HT-29 (cell line): ENCODE measurements around the gene GUCA2A. TPM values are rescaled to one million over a fixed set of nuclear protein-coding genes. Genes with fewer than 3 reads are reported as not detected.

Experiments used
- DNase-seq: peaks from one replicate; pipeline ENCODE4 v3.0.0-alpha.2; 2015; ENCODE audit warnings: low spot score
- total RNA-seq: library from RNA; depleted of rRNA; stranded (reverse); fragments of >200 nt; shearing (Covaris generic); gene quantifications from 2 replicates; pipeline ENCODE4 v1.2.3, GENCODE V29; 2014; rRNA removed

The GUCA2A gene
- total RNA-seq, 1 experiment from 2014 or later = 0.69 TPM

DNA sequence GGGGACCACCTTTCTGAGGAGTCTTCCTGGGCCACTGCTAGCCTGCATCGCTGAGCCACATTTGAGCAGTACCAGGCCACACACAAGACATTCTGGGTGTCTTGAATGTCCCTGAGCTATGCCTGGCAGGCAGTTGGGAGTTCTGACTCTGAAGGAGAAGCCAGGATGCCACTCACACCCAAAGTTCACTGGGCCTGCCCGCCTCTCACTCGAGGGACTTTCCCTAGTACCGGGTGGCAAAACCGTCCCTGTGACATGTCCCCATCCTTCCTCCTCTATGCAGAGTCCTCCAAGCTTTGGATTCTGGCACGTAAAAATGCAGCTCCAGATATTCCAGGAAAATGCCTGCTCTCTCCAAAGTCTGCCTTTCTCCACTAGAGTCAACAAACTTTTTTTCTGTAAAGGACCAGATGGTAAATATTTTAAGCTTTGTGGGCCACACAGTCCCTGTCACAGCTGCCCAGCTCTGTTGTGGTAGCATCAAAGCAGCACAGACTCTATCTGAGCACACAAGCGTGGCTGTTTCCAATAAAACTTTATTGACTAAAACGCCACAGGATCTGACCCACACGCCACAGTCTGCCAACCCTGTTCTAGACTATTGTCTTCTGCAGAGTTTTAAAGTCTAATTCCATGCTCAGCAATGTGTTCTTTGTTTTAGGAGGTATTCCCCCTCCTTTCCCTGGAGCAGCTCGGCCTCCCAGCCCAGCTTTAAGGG lies 30.6 kb downstream of the GUCA2A start:
- no peak for DNase-seq

- DNase-seq = no peak
Measured at GRCh38 chr1:42133390-42133789, 31.2 kb downstream of the GUCA2A start.

- no peak for DNase-seq
Measured at GRCh38 chr1:42130061-42130660, 34.4 kb downstream of the GUCA2A start.

GRCh38 chr1:42128964-42129363 lies 35.6 kb downstream of the GUCA2A start:
- no peak for DNase-seq

- no peak for DNase-seq
Measured at GRCh38 chr1:42128499-42128898, 36.0 kb downstream of the GUCA2A start.

GRCh38 chr1:42127767-42128166 lies 36.8 kb downstream of the GUCA2A start:
- DNase-seq = no peak

DNA sequence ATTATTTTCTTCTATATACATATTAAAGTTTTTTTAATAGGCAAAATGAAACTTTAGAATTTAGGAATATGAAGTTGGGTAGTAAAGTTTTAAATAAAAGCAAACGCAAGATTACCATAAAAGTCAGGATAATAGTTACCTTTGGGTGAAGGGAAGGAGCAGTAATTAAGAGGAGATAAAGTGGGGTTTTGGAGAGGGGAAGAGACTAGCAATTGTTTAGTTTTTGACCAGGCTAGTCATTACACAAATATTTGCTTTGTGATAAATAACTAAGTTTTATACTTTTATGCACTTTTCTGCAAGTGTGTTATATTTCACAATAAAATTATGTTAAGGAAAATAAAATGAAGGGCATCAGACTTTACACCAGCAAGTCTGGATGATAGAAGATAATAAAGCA lies 39.0 kb downstream of the GUCA2A start:
- no peak for DNase-seq

GRCh38 chr1:42122408-42122807 lies 42.1 kb downstream of the GUCA2A start:
- no peak for DNase-seq

- no peak for DNase-seq
Measured at GRCh38 chr1:42118125-42118524, 46.4 kb downstream of the GUCA2A start.

DNA sequence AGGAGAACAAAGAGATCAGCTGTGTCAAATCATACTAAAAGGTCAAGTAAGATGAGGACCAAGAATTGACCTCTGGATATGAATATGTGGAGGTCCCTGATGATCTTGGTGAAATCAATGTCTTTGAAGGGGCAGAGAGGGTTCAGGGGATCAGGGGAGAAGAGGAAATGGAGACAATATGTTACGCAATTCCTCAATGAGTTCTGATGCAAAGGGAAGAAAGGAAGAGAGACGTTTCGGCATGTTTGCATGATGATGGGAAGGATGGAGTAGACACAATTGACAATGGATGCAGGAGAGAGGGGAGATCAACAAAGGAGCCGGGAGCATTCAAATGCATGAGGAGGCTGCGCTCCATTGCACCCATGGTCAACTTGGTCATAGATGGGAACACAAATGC lies 47.3 kb downstream of the GUCA2A start:
- DNase-seq = no peak

GRCh38 chr1:42114229-42114628 lies 50.3 kb downstream of the GUCA2A start:
- DNase-seq = peak; percentile 47

Other genes with a start within 250 kb of the GUCA2A start
- gene HIVEP3, start 245.8 kb downstream of the GUCA2A start, total RNA-seq = 1.1 and 2.4 TPM in 2 replicates
- 0.26 and 0.84 TPM in 2 replicates for gene GUCA2B, start 11.3 kb downstream of the GUCA2A start, total RNA-seq
- gene FOXJ3, start 170.5 kb upstream of the GUCA2A start, total RNA-seq = 16.7 and 16.8 TPM in 2 replicates
- gene RIMKLA, start 216.0 kb upstream of the GUCA2A start, total RNA-seq = 1.3 and 1.6 TPM in 2 replicates